Measurements from ENCODE around the gene PPP1R12C.

PPP1R12C gene

DNA sequence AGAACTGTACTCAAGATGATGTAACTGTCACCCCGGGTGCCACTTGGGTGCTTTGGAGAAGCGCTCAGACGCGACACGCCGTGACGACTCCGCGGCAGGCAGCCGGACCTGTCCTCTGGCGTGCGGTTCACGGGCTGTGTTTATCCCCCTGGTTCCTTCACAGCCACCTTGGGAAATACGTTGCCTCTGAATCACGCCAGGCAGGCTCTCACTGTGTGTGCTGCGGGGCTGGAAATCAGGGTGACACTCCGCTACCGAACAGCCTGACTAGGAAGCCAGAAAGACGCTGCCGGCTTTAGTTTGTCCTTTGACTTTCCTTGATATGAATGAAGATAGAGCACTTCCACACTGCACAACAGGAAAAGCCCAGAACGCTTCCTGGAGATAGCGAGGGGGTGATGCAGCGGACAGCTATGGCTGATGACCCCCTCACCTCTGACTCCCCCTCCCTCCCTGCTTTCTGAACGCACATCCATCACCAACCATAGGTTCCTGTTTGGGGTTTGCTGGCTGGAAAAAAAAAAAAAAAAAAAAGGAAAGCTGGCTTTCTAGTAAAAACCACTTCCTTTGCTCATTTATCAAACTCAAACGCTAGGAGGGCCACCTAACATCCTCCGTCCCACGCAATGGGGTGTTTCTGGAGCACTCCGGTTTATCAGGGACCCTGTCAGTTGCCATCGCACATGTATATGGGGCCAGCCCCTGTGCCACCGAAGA lies 75.7 kb downstream of the PPP1R12C start:
- no peak for DNase-seq

- DNase-seq = no peak
These were observed 76.2 kb downstream of the PPP1R12C start for GRCh38 chr19:55041244-55041626.

All from amniotic stem cell (primary cell).